Pancreas (tissue), 10 donors: Measurements from ENCODE around the gene TCN2. TPM values are rescaled to one million over a fixed set of nuclear protein-coding genes. Genes with fewer than 3 reads are reported as not detected.

Source experiments
- ATAC-seq, 4 donors: fragments of 200-7000 bp; cut with Tn5 transposase; one replicate each; pipeline versions ENCODE4 v1.8.0 to v1.9.1; 2020; ENCODE audit warnings: mild to moderate bottlenecking in 4 of 4, moderate library complexity in 4 of 4
- DNase-seq, 6 donors: peaks; one replicate each; pipeline ENCODE4 v3.0.0-alpha.2; 2020
- FAIRE-seq: peaks from 2 replicates; lab custom pipeline; 2012; peaks lifted over from hg19 to GRCh38; lab: Jason Lieb, UNC
- H3K27ac ChIP-seq, 4 donors: fragments of 200-600 bp; sonication (generic); 1 replicate in 3 of 4; 2 replicates in 1 of 4; pipeline versions ENCODE4 v1.5.0 to v1.8.0; 2020
- H3K27me3 ChIP-seq, 4 donors: fragments of 200-600 bp; one replicate each; pipeline ENCODE4 v1.8.0; 2021
- H3K36me3 ChIP-seq, 3 donors: fragments of 200-600 bp; sonication (generic) in 1 of 3; one replicate each; pipeline versions ENCODE4 v1.5.0 to v1.8.0; 2020 to 2021
- H3K4me1 ChIP-seq, 3 donors: fragments of 200-600 bp; one replicate each; pipeline ENCODE4 v1.8.0; 2021
- H3K4me3 ChIP-seq, 4 donors: fragments of 200-600 bp; sonication (generic) in 2 of 4; one replicate each; pipeline versions ENCODE4 v1.5.0 to v1.8.0; 2020 to 2021
- H3K9me3 ChIP-seq, 4 donors: fragments of 200-600 bp; one replicate each; pipeline ENCODE4 v1.8.0; 2021
- WGBS, 2 donors: extraction: QIAGEN DNeasy Blood & Tissue Kit; methylation state at CpG; one replicate each; pipeline ENCODE4 v1.1.7; 2013; 5-methylcytosine and 5-hydroxymethylcytosine counted together
- intact Hi-C, 3 donors: fragments of 100-400 bp; cut with DNase I; formaldehyde crosslinking; loops; one replicate each; pipeline versions ENCODE4 v1.11.1 to v1.14.2; 2022
- polyA plus RNA-seq, 2 donors: library from polyadenylated mRNA; stranded (reverse); fragments of 200-250 nt; gene quantifications; one replicate each; pipeline ENCODE4 v1.2.3, GENCODE V29; 2013
- total RNA-seq, 6 donors: library from RNA; stranded (reverse); fragmentation: NEBNext Ultra II Directional in 4 of 6; extraction: Animal tissue kit (Norgen Biotek cat#: 25700) in 4 of 6; gene quantifications; one replicate each; pipeline versions ENCODE4 v1.2.1 to v1.2.4, GENCODE V29; 2021 to 2023
- TF ChIP-seq, protein P1 (sequence below), 4 donors: fragments of 200-600 bp; sonication (generic) in 3 of 4; IDR thresholded peaks; one replicate each; pipeline versions ENCODE4 v1.5.0 to v1.8.0; 2021; ENCODE audit warnings: antibody characterized with exemption in 4 of 4
- donor health status: healthy with polysubstance abuse.
- donor health status: DM: no; HTN: no; CAD: no; lungs with moderate emphysema.
- donor health status: DM: no; HTN: no; CAD: no.
- donor health status: control.
- donor health status: control.
- donor health status: Bipolar disorder and iron deficiency.
- donor health status: DM: yes; HTN: yes; CAD: no.
- donor health status: DM: no; HTN: no; CAD: no.
- donor health status: DM: no; HTN: no; CAD: no.
- donor health status: DM: yes; HTN: yes; CAD: no.

TCN2 gene
- total and polyA plus RNA-seq, 8 donors = 3.6 to 10.0 (median 5.9) TPM

- H3K9me3 ChIP-seq = no peaks in the 10 kb centered on the region
- no peaks in the 10 kb centered on the region for H3K36me3 ChIP-seq
- H3K27ac ChIP-seq = no peak overlapping the region
- intact Hi-C loops = no loop called here
- ATAC-seq = no peak
- 89 to 93% methylated on average over 10 of the region's 10 CpGs for WGBS, 2 donors
- DNase-seq = peak in 1 of 6 donors; percentile 13
- no peak overlapping the region for H3K4me3 ChIP-seq
- FAIRE-seq = no peak
- H3K4me1 ChIP-seq = peaks cover 0 to 9% (median 4%) of the 10 kb centered on the region in 3 donors
- no peaks in the 10 kb centered on the region for H3K27me3 ChIP-seq
- TF ChIP-seq, protein P1, sequence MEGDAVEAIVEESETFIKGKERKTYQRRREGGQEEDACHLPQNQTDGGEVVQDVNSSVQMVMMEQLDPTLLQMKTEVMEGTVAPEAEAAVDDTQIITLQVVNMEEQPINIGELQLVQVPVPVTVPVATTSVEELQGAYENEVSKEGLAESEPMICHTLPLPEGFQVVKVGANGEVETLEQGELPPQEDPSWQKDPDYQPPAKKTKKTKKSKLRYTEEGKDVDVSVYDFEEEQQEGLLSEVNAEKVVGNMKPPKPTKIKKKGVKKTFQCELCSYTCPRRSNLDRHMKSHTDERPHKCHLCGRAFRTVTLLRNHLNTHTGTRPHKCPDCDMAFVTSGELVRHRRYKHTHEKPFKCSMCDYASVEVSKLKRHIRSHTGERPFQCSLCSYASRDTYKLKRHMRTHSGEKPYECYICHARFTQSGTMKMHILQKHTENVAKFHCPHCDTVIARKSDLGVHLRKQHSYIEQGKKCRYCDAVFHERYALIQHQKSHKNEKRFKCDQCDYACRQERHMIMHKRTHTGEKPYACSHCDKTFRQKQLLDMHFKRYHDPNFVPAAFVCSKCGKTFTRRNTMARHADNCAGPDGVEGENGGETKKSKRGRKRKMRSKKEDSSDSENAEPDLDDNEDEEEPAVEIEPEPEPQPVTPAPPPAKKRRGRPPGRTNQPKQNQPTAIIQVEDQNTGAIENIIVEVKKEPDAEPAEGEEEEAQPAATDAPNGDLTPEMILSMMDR (IDR thresholded peaks at IDR 0.05) = no peak
Measured at GRCh38 chr22:30568137-30568805, 38.7 kb upstream of the TCN2 start.

- no peak for FAIRE-seq
- DNase-seq = no peak
- 94 to 97% methylated on average over 10 of the region's 10 CpGs for WGBS, 2 donors
- H3K36me3 ChIP-seq = no peaks in the 10 kb centered on the region
- ATAC-seq = no peak
- H3K4me3 ChIP-seq = no peak overlapping the region
- no peaks in the 10 kb centered on the region for H3K27me3 ChIP-seq
- no peak overlapping the region for H3K27ac ChIP-seq
- peaks cover under 1 to 15% (median 12%) of the 10 kb centered on the region in 3 donors for H3K4me1 ChIP-seq
- intact Hi-C loops = no loop called here
- TF ChIP-seq, protein P1 (IDR thresholded peaks at IDR 0.05) = no peak
- no peaks in the 10 kb centered on the region for H3K9me3 ChIP-seq
Measured at GRCh38 chr22:30569674-30570202, 37.2 kb upstream of the TCN2 start.

GRCh38 chr22:30572210-30572609 lies 34.8 kb upstream of the TCN2 start:
- WGBS, 2 donors = 84 to 86% methylated on average over 6 of the region's 6 CpGs
- intact Hi-C loops = no loop called here
- FAIRE-seq = no peak

GRCh38 chr22:30572840-30573593 lies 34.0 kb upstream of the TCN2 start:
- no peaks in the 10 kb centered on the region for H3K27me3 ChIP-seq
- H3K4me1 ChIP-seq = peaks cover 5 to 24% (median 20%) of the 10 kb centered on the region in 3 donors
- 22 to 28% methylated on average over 12 of the region's 12 CpGs for WGBS, 2 donors
- peaks cover 0 to 18% (median 16%) of the 10 kb centered on the region in 3 donors for H3K36me3 ChIP-seq
- ATAC-seq = peak; percentile 5 to 27 (median 12)
- H3K4me3 ChIP-seq = peak overlapping the region in 1 of 4 donors; percentile 56
- intact Hi-C loops = no loop called here
- FAIRE-seq = no peak
- H3K9me3 ChIP-seq = no peaks in the 10 kb centered on the region
- H3K27ac ChIP-seq = peak overlapping the region; percentile 31 to 86 (median 62)
- DNase-seq = peak in 3 of 6 donors; percentile 27 to 33 (median 28)
- TF ChIP-seq, protein P1 (IDR thresholded peaks at IDR 0.05) = no peak

More at GRCh38 chr22:30572210-30572609, 34.8 kb upstream of the TCN2 start:
- ATAC-seq (no peak), DNase-seq (no peak)
- no peak overlapping the region for H3K4me3 ChIP-seq
- no peaks in the 10 kb centered on the region for H3K9me3 ChIP-seq
- peaks cover 5 to 24% (median 20%) of the 10 kb centered on the region in 3 donors for H3K4me1 ChIP-seq
- H3K36me3 ChIP-seq = peaks cover 0 to 13% (median 9%) of the 10 kb centered on the region in 3 donors
- no peak overlapping the region for H3K27ac ChIP-seq
- TF ChIP-seq, protein P1 (IDR thresholded peaks at IDR 0.05) = no peak
- no peaks in the 10 kb centered on the region for H3K27me3 ChIP-seq
